Left forelimb (tissue), 1 donor: ENCODE results near the gene CFAP20.

ENCODE experiments used
- DNase-seq: peaks from one replicate; pipeline ENCODE4 v3.0.0-alpha.2; 2018; ENCODE audit warnings: low spot score

The CFAP20 gene

GRCh38 chr16:58124601-58124915, 4.6 kb downstream of the CFAP20 start:
- DNase-seq = no peak

DNA sequence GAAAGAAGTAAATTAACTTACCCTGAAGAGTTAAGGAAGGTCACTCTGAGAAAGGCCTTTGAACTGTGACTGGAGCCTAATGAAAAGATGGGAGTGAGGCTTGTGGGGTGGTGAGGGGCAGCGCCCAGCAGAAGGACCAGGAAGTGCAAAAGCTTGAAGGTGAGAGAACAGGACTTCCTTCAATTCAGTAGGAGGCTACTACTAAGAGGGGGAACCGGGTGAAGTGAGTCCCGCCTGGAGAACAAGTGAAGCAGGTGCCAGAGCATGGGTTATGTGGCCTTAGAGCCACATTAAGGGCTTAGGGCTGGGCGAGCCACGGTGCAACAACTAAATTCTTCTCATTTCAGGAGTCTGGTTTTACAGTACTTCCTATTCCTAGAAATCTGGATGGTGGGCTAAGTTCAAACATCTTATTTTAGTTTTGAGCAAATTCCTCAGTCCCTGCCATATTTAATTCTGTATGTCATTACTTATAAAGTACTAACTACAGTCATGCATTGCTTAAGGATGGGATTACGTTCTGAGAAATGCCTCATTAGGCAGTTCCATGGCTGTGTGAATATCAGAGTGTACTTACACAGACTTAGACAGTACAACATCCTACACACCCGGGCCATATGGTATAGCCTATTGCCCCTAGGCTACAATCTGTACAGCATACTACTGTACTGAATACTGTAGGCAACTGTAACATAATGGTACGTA, 5.1 kb downstream of the CFAP20 start:
- DNase-seq = no peak

DNA sequence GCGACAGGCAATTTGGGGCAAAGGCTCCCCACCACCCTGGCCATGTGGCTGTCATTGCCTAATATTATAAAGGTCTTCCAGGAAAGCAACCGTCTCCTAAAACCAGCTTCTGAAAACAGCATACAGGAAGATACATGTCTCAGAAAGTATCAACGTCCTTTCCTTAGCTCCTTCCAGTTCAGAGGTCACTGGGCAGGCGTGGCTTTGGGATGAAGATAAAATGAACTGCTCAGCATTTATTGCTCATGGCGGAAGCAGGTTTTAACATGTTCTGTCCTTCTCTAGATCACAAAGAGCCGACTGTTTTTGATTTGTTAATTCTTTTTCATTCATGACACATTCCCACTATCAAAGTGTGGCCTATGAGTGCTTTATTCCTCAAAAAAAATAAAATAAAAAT, 8.0 kb downstream of the CFAP20 start:
- DNase-seq = no peak

GRCh38 chr16:58120234-58120633, 8.9 kb downstream of the CFAP20 start:
- DNase-seq = no peak

DNA sequence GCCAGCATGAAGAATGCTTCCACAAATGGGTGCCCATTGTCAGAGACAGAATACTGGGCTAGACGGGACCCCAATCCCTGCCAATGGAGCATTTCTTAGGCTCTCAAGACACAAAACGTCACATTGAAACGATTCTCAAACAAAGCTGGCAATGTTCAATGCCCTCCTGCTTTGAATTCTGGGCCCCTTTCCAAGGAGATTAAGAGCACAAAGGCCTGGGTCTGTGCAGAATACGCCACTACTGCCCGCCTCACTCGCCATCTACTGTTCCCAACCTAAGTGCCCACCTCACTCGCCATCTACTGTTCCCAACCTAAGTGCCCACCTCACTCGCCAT, 9.7 kb downstream of the CFAP20 start:
- no peak for DNase-seq

GRCh38 chr16:58118801-58119508, 10.2 kb downstream of the CFAP20 start:
- no peak for DNase-seq

DNA sequence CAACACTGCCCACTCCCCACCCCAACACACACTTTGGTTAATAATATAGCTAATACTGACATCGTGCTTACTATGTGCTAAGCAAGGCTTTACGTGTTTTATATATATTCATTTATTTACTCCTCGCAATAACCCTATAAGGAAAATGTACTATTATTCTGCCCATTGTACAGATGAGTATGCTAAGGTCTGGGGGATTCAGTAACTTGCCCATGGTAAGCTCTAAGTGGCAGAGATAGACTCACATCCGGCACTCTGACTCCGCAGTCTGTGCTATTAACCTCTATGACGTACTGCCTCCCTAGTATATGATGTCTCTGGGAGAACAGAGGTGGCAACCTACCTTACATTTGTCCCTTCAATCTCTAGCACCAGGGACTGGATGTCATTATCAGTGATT, 12.7 kb downstream of the CFAP20 start:
- DNase-seq = no peak

DNA sequence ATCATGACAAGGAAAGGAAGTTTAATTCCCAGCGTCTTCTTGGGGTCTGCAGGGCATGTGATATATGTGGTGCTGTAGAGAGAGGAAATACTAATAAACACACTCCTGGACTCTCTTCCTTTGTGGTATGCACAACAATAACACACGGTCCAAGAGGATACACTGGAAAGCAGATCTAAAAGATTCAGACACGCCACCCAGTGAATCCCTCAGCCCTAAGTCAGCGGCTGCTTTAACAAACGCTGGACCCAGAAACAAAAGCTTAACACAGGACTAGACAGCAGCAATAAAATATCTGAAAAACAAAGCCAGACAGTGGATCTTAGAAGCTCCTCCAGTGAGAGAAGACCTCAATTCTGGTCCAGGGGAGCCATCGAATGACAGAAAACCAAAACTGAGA, 13.1 kb downstream of the CFAP20 start:
- DNase-seq = no peak

- no peak for DNase-seq
Observed at GRCh38 chr16:58114827-58115825, 14.1 kb downstream of the CFAP20 start.

GRCh38 chr16:58111302-58111627, 17.9 kb downstream of the CFAP20 start:
- no peak for DNase-seq

- DNase-seq = no peak
Observed at GRCh38 chr16:58110571-58111301, 18.4 kb downstream of the CFAP20 start.

DNA sequence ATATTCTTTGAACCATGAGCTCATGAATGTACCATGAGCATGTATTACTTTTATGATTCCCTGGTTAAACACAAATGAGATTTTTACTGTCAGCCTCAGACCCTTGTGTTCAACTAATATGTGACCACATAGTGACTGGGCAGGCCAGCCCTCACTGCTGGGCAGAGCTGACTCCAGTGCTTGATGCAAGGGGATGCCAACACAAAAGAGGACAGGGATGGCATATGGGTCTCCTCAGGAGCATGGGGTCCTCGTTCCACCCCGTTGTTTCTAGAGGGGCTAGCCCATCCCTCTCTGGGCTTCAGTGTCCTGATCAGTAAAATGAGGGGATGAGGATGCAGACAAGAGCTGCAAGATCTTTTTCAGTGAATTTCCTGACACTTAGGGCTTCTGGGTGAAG, 19.3 kb downstream of the CFAP20 start:
- no peak for DNase-seq

DNA sequence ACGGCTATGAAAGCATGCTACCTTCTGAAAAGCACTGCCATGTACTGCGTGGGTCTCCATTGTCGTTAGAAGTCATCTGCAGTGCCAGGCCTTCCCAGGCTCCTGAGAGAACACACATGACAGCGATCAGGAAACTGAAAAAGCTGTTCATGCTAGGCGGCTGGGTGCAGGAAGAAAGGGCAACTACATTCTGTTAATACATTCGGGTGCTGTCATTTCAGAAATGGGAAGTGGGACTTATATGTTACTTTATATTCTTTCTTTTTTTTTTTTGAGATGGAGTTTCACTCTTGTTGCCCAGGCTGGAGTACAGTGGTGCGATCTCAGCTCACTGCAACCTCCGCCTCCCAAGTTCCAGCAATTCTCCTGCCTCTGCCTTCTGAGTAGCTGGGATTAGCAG, 19.9 kb downstream of the CFAP20 start:
- no peak for DNase-seq

- DNase-seq = no peak
Observed at GRCh38 chr16:58107709-58108108, 21.5 kb downstream of the CFAP20 start.

GRCh38 chr16:58107228-58107627, 22.0 kb downstream of the CFAP20 start:
- DNase-seq = no peak

DNA sequence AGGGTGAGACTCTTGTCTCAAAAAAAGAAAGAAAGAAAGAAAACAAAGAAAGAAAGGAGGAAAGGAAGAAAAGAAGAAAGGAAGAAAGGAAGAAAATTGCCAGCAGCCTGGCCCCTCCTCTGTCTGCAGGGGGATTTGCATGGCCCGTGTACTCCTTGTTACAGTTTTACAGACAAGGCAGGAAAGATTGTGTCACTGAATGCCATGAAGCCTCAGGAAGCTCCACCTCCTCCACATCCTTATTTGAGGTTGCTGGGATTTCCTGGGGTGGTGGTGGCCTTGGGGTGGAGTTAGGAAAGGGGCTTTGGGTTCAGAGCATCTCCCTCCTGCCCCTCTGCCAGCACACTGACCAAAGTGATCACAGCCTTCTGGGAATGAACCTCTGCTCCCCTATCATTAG, 23.6 kb downstream of the CFAP20 start:
- DNase-seq = no peak

GRCh38 chr16:58102665-58103392, 26.4 kb downstream of the CFAP20 start:
- no peak for DNase-seq

- DNase-seq = no peak
Observed at GRCh38 chr16:58099956-58100300, 29.3 kb downstream of the CFAP20 start.

DNA sequence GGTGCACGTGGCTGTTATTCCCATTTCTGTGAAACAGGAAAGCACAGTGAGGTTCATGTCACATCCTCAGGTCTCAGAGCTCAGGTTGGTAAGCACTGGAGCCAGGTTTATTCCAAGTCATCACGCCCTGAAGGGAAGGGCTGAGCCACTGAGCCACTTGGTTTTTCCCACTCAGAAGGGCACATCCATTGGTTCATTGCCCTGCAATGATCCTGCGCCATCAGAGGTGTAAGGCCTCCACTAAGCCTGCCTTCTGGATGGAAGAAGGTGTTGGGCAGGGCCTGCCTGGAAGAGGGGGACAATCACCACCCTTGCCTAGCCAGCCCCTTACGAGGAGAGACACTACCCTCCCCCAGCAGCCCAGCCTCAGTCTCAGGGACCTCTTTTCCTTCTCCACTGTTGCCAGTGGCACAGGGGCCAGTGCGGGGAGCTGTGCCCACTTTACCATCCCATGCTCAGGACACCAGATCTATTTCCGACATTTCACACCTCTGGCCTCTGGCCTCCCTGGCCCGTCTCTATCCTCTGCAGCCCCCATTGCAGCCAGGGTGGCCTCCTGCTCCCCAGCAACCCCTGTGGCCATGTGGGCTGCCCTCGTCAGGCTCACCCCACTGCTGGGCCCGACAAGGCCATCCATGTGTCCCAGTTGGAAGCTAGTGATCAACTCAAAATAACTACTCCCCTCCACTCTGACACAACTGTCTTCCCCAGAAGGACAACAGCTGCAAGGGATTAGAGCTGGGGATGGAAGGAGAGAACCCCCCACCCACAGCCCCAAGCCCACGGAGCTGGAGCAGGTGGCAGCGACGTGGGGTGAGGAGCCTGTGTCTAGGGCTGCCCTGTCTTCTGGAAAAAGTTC, 29.9 kb downstream of the CFAP20 start:
- DNase-seq = no peak

GRCh38 chr16:58098207-58099096, 30.7 kb downstream of the CFAP20 start:
- no peak for DNase-seq
